IMR-90 (cell line): ENCODE measurements around the gene GRIK1. TPM values are rescaled to one million over a fixed set of nuclear protein-coding genes. Genes with fewer than 3 reads are reported as not detected.

Experiments used
- ATAC-seq: fragments of 200-7000 bp; cut with Tn5 transposase; 2 replicates; pipeline ENCODE4 v1.9.1; 2020; ENCODE audit warnings: low read depth, mild to moderate bottlenecking, moderate library complexity
- BruUV-seq: library from RNA; stranded (reverse); fragments of 400-500 nt; replicated peaks from 2 replicates; lab custom pipeline; 2021; lab: Mats Ljungman, UMichigan
- CTCF ChIA-PET: fragments of 300-600 bp; formaldehyde crosslinking; extraction: SDS; loops from one replicate; lab custom pipeline; 2021; ENCODE audit warnings: antibody characterized with exemption; lab: Yijun Ruan, JAX
- POLR2A ChIA-PET: fragments of 300-600 bp; sonication (Branson Sonifier 250); formaldehyde crosslinking; loops from one replicate; lab custom pipeline; 2022; ENCODE audit warnings: antibody characterized with exemption; ENCODE audit not compliant: unreplicated experiment; lab: Charles Lee
- DNase-seq: peaks from one replicate; pipeline ENCODE4 v3.0.0; 2013
- H2AFZ ChIP-seq: replicated peaks from 2 replicates; pipeline ENCODE3; 2013; ENCODE audit warnings: low read length, mild to moderate bottlenecking; ENCODE audit not compliant: poor library complexity
- H2AK5ac ChIP-seq: 2 replicates; pipeline ENCODE4 v1.6.1; 2013; ENCODE audit warnings: low read depth, low read length, inconsistent platforms
- H2AK9ac ChIP-seq: replicated peaks from 2 replicates; pipeline ENCODE3; 2013; ENCODE audit warnings: mild to moderate bottlenecking, low read depth, low read length, moderate library complexity; ENCODE audit not compliant: poor library complexity
- H2BK120ac ChIP-seq: 2 replicates; pipeline ENCODE4 v1.6.1; 2013; ENCODE audit warnings: low read depth, low read length, inconsistent platforms
- H2BK15ac ChIP-seq: 3 replicates; pipeline ENCODE4 v1.6.1; 2013; ENCODE audit warnings: low read depth, low read length, inconsistent platforms
- H2BK20ac ChIP-seq: 2 replicates; pipeline ENCODE4 v1.6.1; 2013; ENCODE audit warnings: low read depth, mild to moderate bottlenecking, inconsistent platforms, low read length, moderate library complexity
- H2BK5ac ChIP-seq: 2 replicates; pipeline ENCODE4 v1.6.1; 2013; ENCODE audit warnings: mild to moderate bottlenecking, low read depth, low read length, inconsistent platforms; ENCODE audit not compliant: poor library complexity, severe bottlenecking
- H3K14ac ChIP-seq: replicated peaks from 2 replicates; pipeline ENCODE4 v1.6.1; 2013; ENCODE audit warnings: low read depth, low read length, inconsistent platforms
- H3K18ac ChIP-seq: 2 replicates; pipeline ENCODE4 v1.6.1; 2013; ENCODE audit warnings: low read depth, low read length, control low read depth
- H3K23ac ChIP-seq: 2 replicates; pipeline ENCODE4 v1.6.1; 2013; ENCODE audit warnings: low read depth, low read length, inconsistent platforms
- H3K27ac ChIP-seq: 2 replicates; pipeline ENCODE4 v1.5.1; 2013; ENCODE audit warnings: mild to moderate bottlenecking, control low read depth, low read length; ENCODE audit not compliant: insufficient read depth
- H3K27me3 ChIP-seq: 2 replicates; pipeline ENCODE4 v1.6.1; 2013; ENCODE audit warnings: low read length; ENCODE audit not compliant: control insufficient read depth, insufficient read depth
- H3K36me3 ChIP-seq: 2 replicates; pipeline ENCODE4 v1.6.1; 2013; ENCODE audit warnings: low read length, mixed read lengths; ENCODE audit not compliant: control insufficient read depth, insufficient read depth
- H3K4ac ChIP-seq: 2 replicates; pipeline ENCODE4 v1.6.1; 2013; ENCODE audit warnings: low read depth, low read length, inconsistent platforms
- H3K4me1 ChIP-seq: 2 replicates; pipeline ENCODE4 v1.6.1; 2013; ENCODE audit warnings: low read length, mixed read lengths; ENCODE audit not compliant: control insufficient read depth, insufficient read depth
- H3K4me2 ChIP-seq: 2 replicates; pipeline ENCODE4 v1.6.1; 2013; ENCODE audit warnings: low read depth, mild to moderate bottlenecking, control low read depth, low read length, moderate library complexity
- H3K4me3 ChIP-seq: 2 replicates; pipeline ENCODE4 v1.5.1; 2013; ENCODE audit warnings: low read depth, mild to moderate bottlenecking, control low read depth, low read length, moderate library complexity; ENCODE audit not compliant: insufficient read depth
- H3K56ac ChIP-seq: 2 replicates; pipeline ENCODE4 v1.6.1; 2013; ENCODE audit warnings: low read length, inconsistent platforms; ENCODE audit not compliant: insufficient read depth; ENCODE audit errors: extremely low read depth
- H3K79me1 ChIP-seq, 2 experiments: 2 replicates each; pipeline ENCODE4 v1.6.1; 2013; ENCODE audit warnings: low read length in 2 of 2, inconsistent platforms in 1 of 2, low read depth in 1 of 2
- H3K9ac ChIP-seq: 2 replicates; pipeline ENCODE4 v1.6.1; 2013; ENCODE audit warnings: low read depth, low read length, control low read depth
- H3K9me1 ChIP-seq: 2 replicates; pipeline ENCODE4 v1.6.1; 2013; ENCODE audit warnings: low read length, inconsistent platforms; ENCODE audit not compliant: insufficient read depth
- H3K9me3 ChIP-seq: 2 replicates; pipeline ENCODE4 v1.6.1; 2013; ENCODE audit warnings: low read length; ENCODE audit not compliant: control insufficient read depth, insufficient read depth
- H4K20me1 ChIP-seq: 2 replicates; pipeline ENCODE4 v1.6.1; 2013; ENCODE audit warnings: low read length, inconsistent platforms; ENCODE audit not compliant: insufficient read depth
- H4K5ac ChIP-seq: 2 replicates; pipeline ENCODE4 v1.6.1; 2013; ENCODE audit warnings: mild to moderate bottlenecking, low read depth, low read length, control low read depth
- H4K8ac ChIP-seq, 2 experiments: 2 replicates each; pipeline ENCODE4 v1.6.1; 2013; ENCODE audit warnings: low read depth in 2 of 2, low read length in 2 of 2, control low read depth in 1 of 2, inconsistent platforms in 1 of 2
- H4K91ac ChIP-seq: 2 replicates; pipeline ENCODE4 v1.6.1; 2013; ENCODE audit warnings: low read depth, low read length, inconsistent platforms; ENCODE audit not compliant: insufficient read depth
- BHLHE40 ChIP-seq: fragments of 150-350 bp; IDR thresholded peaks from 2 replicates; pipeline ENCODE4 v1.6.1; 2016; ENCODE audit warnings: mild to moderate bottlenecking, low read depth, low read length
- CHD1 ChIP-seq: IDR thresholded peaks from 2 replicates; pipeline ENCODE4 v1.6.1; 2012; ENCODE audit warnings: low read depth, low read length, improper control_type of control experiment
- ELK1 ChIP-seq: fragments of 150-350 bp; IDR thresholded peaks from 2 replicates; pipeline ENCODE4 v1.6.1; 2016; ENCODE audit warnings: low read depth, mild to moderate bottlenecking, low read length, moderate library complexity, borderline replicate concordance
- MAFK ChIP-seq: IDR thresholded peaks from 2 replicates; pipeline ENCODE4 v1.6.1; 2012; ENCODE audit warnings: low read depth, low read length, improper control_type of control experiment
- NFE2L2 ChIP-seq: fragments of 150-350 bp; IDR thresholded peaks from 2 replicates; pipeline ENCODE4 v1.6.1; 2016; ENCODE audit warnings: low read depth, mild to moderate bottlenecking, low read length
- RCOR1 ChIP-seq: IDR thresholded peaks from 2 replicates; pipeline ENCODE4 v1.6.1; 2012; ENCODE audit warnings: mild to moderate bottlenecking, low read length, improper control_type of control experiment; ENCODE audit not compliant: insufficient replicate concordance
- SMC3 ChIP-seq: fragments of 150-350 bp; IDR thresholded peaks from 2 replicates; pipeline ENCODE4 v1.6.1; 2016; ENCODE audit warnings: low read depth, mild to moderate bottlenecking, antibody characterized with exemption, low read length, moderate library complexity
- USF2 ChIP-seq: fragments of 150-350 bp; IDR thresholded peaks from 2 replicates; pipeline ENCODE4 v1.6.1; 2017; ENCODE audit warnings: mild to moderate bottlenecking, antibody characterized with exemption, low read length, low read depth
- WGBS, 2 experiments: methylation state at CpG; one replicate each; pipeline versions ENCODE4 v1.1.5 to v1.1.7; 2013; ENCODE audit warnings: missing lambda C conversion rate in 2 of 2; ENCODE audit not compliant: insufficient read length in 1 of 2; ENCODE audit errors: extremely low coverage in 2 of 2; 5-methylcytosine and 5-hydroxymethylcytosine counted together
- dilution Hi-C: fragments of 300-500 bp; cut with HindIII; formaldehyde crosslinking; loops from one replicate; pipeline ENCODE4 v1.14.3; 2018; ENCODE audit warnings: low sequenced_read_pairs; ENCODE audit not compliant: unreplicated experiment
- in situ Hi-C: fragments of 300-500 bp; cut with MboI; formaldehyde crosslinking; loops from 3 replicates; pipeline ENCODE4 v1.14.3; 2019; ENCODE audit warnings: low sequenced_read_pairs, inconsistent platforms, mixed read lengths
- intact Hi-C: fragments of 100-400 bp; cut with micrococcal nuclease; formaldehyde crosslinking; loops from 2 replicates; pipeline ENCODE4 v1.10.0; 2022
- polyA plus RNA-seq, 3 experiments: library from polyadenylated mRNA; depleted of rRNA; stranded (reverse); fragments of >200 nt; gene quantifications; 2 replicates each; pipeline ENCODE4 v1.2.3, GENCODE V29; 2012; ENCODE audit warnings: low replicate concordance in 1 of 3
- total RNA-seq: library from RNA; depleted of rRNA; stranded (reverse); fragments of >200 nt; gene quantifications from 2 replicates; pipeline ENCODE4 v1.2.3, GENCODE V29; 2012

The GRIK1 gene
- total and polyA plus RNA-seq, 2 of the 4 experiments (the other 2 are of a cell fraction), result not detected

GRCh38 chr21:29604076-29604475, 335.7 kb downstream of the GRIK1 start:
- Histone ChIP-seq H3K9ac (no peak overlapping the region), H3K27ac (no peak overlapping the region), H2BK5ac (no peak overlapping the region), H3K9me3 (0 out of 2 replicates have a peak, but pooled peaks cover 2% of the 10 kb centered on the region), H3K23ac (no peak overlapping the region), H2AFZ (no peak overlapping the region), H2AK5ac (no peak overlapping the region), H2BK15ac (no peak overlapping the region), H3K4ac (no peak overlapping the region), H2BK20ac (no peak overlapping the region), H3K9me1 (no peaks in the 10 kb centered on the region; the same call in 1 of the 2 replicates), H3K18ac (no peak overlapping the region), H3K56ac (no peak overlapping the region), H4K20me1 (no peaks in the 10 kb centered on the region), H4K91ac (no peak overlapping the region), H3K4me1 (no peaks in the 10 kb centered on the region), H3K79me1 (no peaks in the 10 kb centered on the region), H4K5ac (no peak overlapping the region), H2AK9ac (no peak overlapping the region), H3K4me2 (no peak overlapping the region), H4K8ac (no peak overlapping the region), H3K4me3 (no peak overlapping the region), H2BK120ac (no peak overlapping the region), H3K27me3 (no peaks in the 10 kb centered on the region), H3K36me3 (no peaks in the 10 kb centered on the region), H3K14ac (no peak overlapping the region)
- intact Hi-C loops, result no loop called here
- in situ Hi-C loops, result no loop called here
- dilution Hi-C loops, result no loop called here
- POLR2A ChIA-PET, result no interaction called here
- DNase-seq (no peak), ATAC-seq (no peak)
- TF ChIP-seq BHLHE40 (no peak), MAFK (no peak), RCOR1 (no peak), SMC3 (no peak), ELK1 (no peak), NFE2L2 (no peak), CHD1 (no peak), USF2 (no peak)
- WGBS, 2 experiments, result 78% methylated on average over 3 of the region's 4 CpGs; no CpG with 5 or more reads in 1 of the 2 experiments
- BruUV-seq, result no TSS peak
- CTCF ChIA-PET, result no interaction called here
